ENCODE data around the gene KIF26A.

GRCh38 chr14:104105071-104105821 is 33.1 kb upstream of the KIF26A start:
- TF ChIP-seq CTCF (conservative IDR thresholded peaks at IDR 0.05; ENCODE audit: low read depth, low read length), result no peak
- no peak for TF ChIP-seq MAFK (IDR thresholded peaks at IDR 0.05; ENCODE audit: low read depth, low read length)

All from IMR-90 (cell line).